Neural cell (in vitro differentiated cells): Measurements from ENCODE around the gene GALNT15. TPM values are rescaled to one million over a fixed set of nuclear protein-coding genes. Genes with fewer than 3 reads are reported as not detected.

Source experiments
- H2AFZ ChIP-seq: fragments of 200-600, 300-800 bp; sonication (generic), shearing (Covaris generic); 2 replicates; pipeline ENCODE4 v1.6.0; 2014; ENCODE audit warnings: low read depth, mild to moderate bottlenecking, antibody characterized with exemption, low read length, moderate library complexity
- H3F3A ChIP-seq: fragments of 200-600 bp; shearing (Covaris generic); 2 replicates; pipeline ENCODE4 v1.6.1; 2016; ENCODE audit warnings: mild to moderate bottlenecking, moderate library complexity, mixed read lengths, antibody characterized with exemption, low read length; ENCODE audit not compliant: insufficient read depth, poor library complexity, severe bottlenecking
- H3K27ac ChIP-seq: fragments of 200-600, 300-800 bp; sonication (generic), shearing (Covaris generic); 2 replicates; pipeline ENCODE4 v1.5.1; 2014; ENCODE audit warnings: mild to moderate bottlenecking, low read length, moderate library complexity
- H3K27me3 ChIP-seq: fragments of 300-800, 200-600 bp; sonication (generic), shearing (Covaris generic); 2 replicates; pipeline ENCODE4 v1.6.0; 2014; ENCODE audit warnings: mild to moderate bottlenecking, low read depth, low read length, moderate library complexity; ENCODE audit not compliant: insufficient read depth
- H3K36me3 ChIP-seq: fragments of 300-800, 200-600 bp; sonication (generic), shearing (Covaris generic); 2 replicates; pipeline ENCODE4 v1.5.1; 2014; ENCODE audit warnings: mild to moderate bottlenecking, antibody characterized with exemption, low read length, moderate library complexity; ENCODE audit not compliant: insufficient read depth
- H3K4me2 ChIP-seq: fragments of 300-800, 200-600 bp; sonication (generic), shearing (Covaris generic); 2 replicates; pipeline ENCODE4 v1.6.0; 2014; ENCODE audit warnings: mild to moderate bottlenecking, low read length
- H3K4me3 ChIP-seq: fragments of 300-800, 200-600 bp; sonication (generic), shearing (Covaris generic); 2 replicates; pipeline ENCODE4 v1.5.1; 2014; ENCODE audit warnings: mild to moderate bottlenecking, low read length, moderate library complexity
- H3K79me2 ChIP-seq: fragments of 200-600 bp; shearing (Covaris generic); replicated peaks from 2 replicates; pipeline ENCODE4 v1.6.0; 2014; ENCODE audit warnings: mild to moderate bottlenecking, low read length, moderate library complexity; ENCODE audit not compliant: insufficient read depth
- H3K9ac ChIP-seq: fragments of 300-800, 200-600 bp; sonication (generic), shearing (Covaris generic); 2 replicates; pipeline ENCODE4 v1.6.1; 2016; ENCODE audit warnings: mild to moderate bottlenecking, low read length, mixed read lengths
- H3K9me2 ChIP-seq: fragments of 200-600 bp; shearing (Covaris generic); 2 replicates; pipeline ENCODE4 v1.6.1; 2016; ENCODE audit warnings: mild to moderate bottlenecking, low read length, mixed read lengths; ENCODE audit not compliant: insufficient read depth
- H3K9me3 ChIP-seq: fragments of 200-600, 300-800 bp; sonication (generic), shearing (Covaris generic); 2 replicates; pipeline ENCODE4 v1.6.1; 2016; ENCODE audit warnings: mild to moderate bottlenecking, mixed run types, low read length, moderate library complexity, mixed read lengths
- H4K20me1 ChIP-seq: fragments of 200-600 bp; shearing (Covaris generic); 2 replicates; pipeline ENCODE4 v1.6.1; 2016; ENCODE audit warnings: mild to moderate bottlenecking, mixed run types; ENCODE audit not compliant: insufficient read depth
- CTCF ChIP-seq: fragments of 450-650 bp; IDR thresholded peaks from 2 replicates; pipeline ENCODE4 v1.5.1; 2014; ENCODE audit warnings: antibody characterized with exemption, mild to moderate bottlenecking, moderate library complexity; ENCODE audit not compliant: poor library complexity, severe bottlenecking
- EP300 ChIP-seq: fragments of 450-650 bp; conservative IDR thresholded peaks from 2 replicates; pipeline ENCODE4 v1.6.1; 2014; ENCODE audit warnings: antibody characterized with exemption, mild to moderate bottlenecking, moderate library complexity; ENCODE audit not compliant: poor library complexity, severe bottlenecking
- EZH2 ChIP-seq: fragments of 200-600, 300-800 bp; shearing (Covaris generic), sonication (generic); IDR thresholded peaks from 2 replicates; pipeline ENCODE4 v1.6.1; 2014; ENCODE audit warnings: antibody characterized with exemption, low read length, borderline replicate concordance, mild to moderate bottlenecking; ENCODE audit not compliant: insufficient read depth, poor library complexity, severe bottlenecking
- MXI1 ChIP-seq: fragments of 450-650 bp; conservative IDR thresholded peaks from 2 replicates; pipeline ENCODE4 v1.6.1; 2014; ENCODE audit warnings: antibody characterized with exemption, mild to moderate bottlenecking; ENCODE audit not compliant: poor library complexity, severe bottlenecking
- POLR2AphosphoS5 ChIP-seq: IDR thresholded peaks from 2 replicates; pipeline ENCODE4 v1.6.1; 2012
- RAD21 ChIP-seq: fragments of 450-650 bp; conservative IDR thresholded peaks from 2 replicates; pipeline ENCODE4 v1.6.1; 2014; ENCODE audit warnings: antibody characterized with exemption, mild to moderate bottlenecking, moderate library complexity
- REST ChIP-seq: IDR thresholded peaks from 2 replicates; pipeline ENCODE4 v1.6.1; 2012; ENCODE audit warnings: borderline replicate concordance
- SMC3 ChIP-seq: fragments of 450-650 bp; conservative IDR thresholded peaks from 2 replicates; pipeline ENCODE4 v1.6.1; 2014; ENCODE audit warnings: antibody characterized with exemption, mild to moderate bottlenecking, moderate library complexity; ENCODE audit not compliant: poor library complexity
- TAF1 ChIP-seq: IDR thresholded peaks from 2 replicates; pipeline ENCODE4 v1.6.1; 2012; ENCODE audit warnings: low read depth
- polyA plus RNA-seq: library from polyadenylated mRNA; depleted of rRNA; stranded (reverse); fragments of >200 nt; gene quantifications from 2 replicates; pipeline ENCODE4 v1.2.3, GENCODE V29; 2014

GALNT15 gene
- polyA plus RNA-seq, 1 donor from 2014 or later: 1.5 TPM

- H3K27ac ChIP-seq: no peak overlapping the region
These were observed 25.7 kb upstream of the GALNT15 start for GRCh38 chr3:16148783-16149182.

GRCh38 chr3:16150285-16150684 is 24.2 kb upstream of the GALNT15 start:
- no peak overlapping the region for H2AFZ ChIP-seq
- no peaks in the 10 kb centered on the region for H4K20me1 ChIP-seq
- no peak overlapping the region for H3K9ac ChIP-seq
- no peaks in the 10 kb centered on the region for H3K79me2 ChIP-seq
- H3K27me3 ChIP-seq: no peaks in the 10 kb centered on the region
- no peaks in the 10 kb centered on the region for H3K9me2 ChIP-seq
- no peak overlapping the region for H3K27ac ChIP-seq
- H3K36me3 ChIP-seq: no peaks in the 10 kb centered on the region
- H3K9me3 ChIP-seq: peaks cover 12% of the 10 kb centered on the region
- H3K4me2 ChIP-seq: no peak overlapping the region
- H3K4me3 ChIP-seq: no peak overlapping the region
- H3F3A ChIP-seq: no peaks in the 10 kb centered on the region
- TF ChIP-seq REST (no peak), POLR2AphosphoS5 (no peak), RAD21 (no peak), SMC3 (no peak), TAF1 (no peak), MXI1 (no peak), EP300 (no peak), EZH2 (no peak)

More at GRCh38 chr3:16148783-16149182, 25.7 kb upstream of the GALNT15 start:
- Histone ChIP-seq H3K9ac (no peak overlapping the region), H3K27me3 (no peaks in the 10 kb centered on the region), H3K9me2 (no peaks in the 10 kb centered on the region), H2AFZ (no peak overlapping the region), H3K9me3 (peaks cover 11% of the 10 kb centered on the region), H4K20me1 (no peaks in the 10 kb centered on the region), H3K4me3 (no peak overlapping the region), H3K36me3 (no peaks in the 10 kb centered on the region), H3F3A (no peaks in the 10 kb centered on the region), H3K79me2 (no peaks in the 10 kb centered on the region), H3K4me2 (no peak overlapping the region)
- no peak for TF ChIP-seq SMC3
- TF ChIP-seq POLR2AphosphoS5: no peak
- TF ChIP-seq CTCF: no peak
- no peak for TF ChIP-seq TAF1
- no peak for TF ChIP-seq EZH2
- no peak for TF ChIP-seq RAD21
- TF ChIP-seq MXI1: no peak
- no peak for TF ChIP-seq EP300
- TF ChIP-seq REST: no peak
